Dedifferentiated amniotic fluid mesenchymal stem cell (primary cell): ENCODE measurements around the gene PTBP1.
A peak's percentile ranks its signal among the peaks of the same experiment; 100 is the strongest.

Experiments used
- DNase-seq: peaks from one replicate; pipeline ENCODE4 v3.0.0-alpha.2; 2016; ENCODE audit errors: extremely low spot score

PTBP1 gene

GRCh38 chr19:797528-798414 lies 519 bp downstream of the PTBP1 start:
- DNase-seq: peak; percentile 78

- no peak for DNase-seq
These were observed 1.3 kb downstream of the PTBP1 start for GRCh38 chr19:798415-799075.

GRCh38 chr19:799076-799881 lies 2.0 kb downstream of the PTBP1 start:
- peak; percentile 43 for DNase-seq

GRCh38 chr19:800360-801029 lies 3.2 kb downstream of the PTBP1 start:
- no peak for DNase-seq

GRCh38 chr19:801030-801860 lies 4.0 kb downstream of the PTBP1 start:
- DNase-seq: no peak

GRCh38 chr19:801861-802497 lies 4.7 kb downstream of the PTBP1 start:
- DNase-seq: no peak

GRCh38 chr19:802498-803098 lies 5.3 kb downstream of the PTBP1 start:
- no peak for DNase-seq

- no peak for DNase-seq
These were observed 5.9 kb downstream of the PTBP1 start for GRCh38 chr19:803099-803561.

- DNase-seq: no peak
These were observed 6.6 kb downstream of the PTBP1 start for GRCh38 chr19:803686-804418.

GRCh38 chr19:804419-805165 lies 7.3 kb downstream of the PTBP1 start:
- no peak for DNase-seq

- DNase-seq: no peak
These were observed 7.9 kb downstream of the PTBP1 start for GRCh38 chr19:805166-805551.

GRCh38 chr19:805600-806550 lies 8.6 kb downstream of the PTBP1 start:
- DNase-seq: no peak

- no peak for DNase-seq
These were observed 9.7 kb downstream of the PTBP1 start for GRCh38 chr19:806815-807421.

GRCh38 chr19:807627-808422 lies 10.6 kb downstream of the PTBP1 start:
- no peak for DNase-seq

GRCh38 chr19:808423-808775 lies 11.1 kb downstream of the PTBP1 start:
- DNase-seq: no peak
